HuH-7 (cell line): Measurements from ENCODE around the gene SLC7A7.
"Not testable (repeated sequence)": the region's sequence is repeated elsewhere in the genome, so short reads cannot be mapped to it uniquely, and the experiment has no call there.

Source experiments
- DNase-seq: peaks from one replicate; pipeline ENCODE4 v3.0.0; 2011; ENCODE audit warnings: low spot score

The SLC7A7 gene

DNA sequence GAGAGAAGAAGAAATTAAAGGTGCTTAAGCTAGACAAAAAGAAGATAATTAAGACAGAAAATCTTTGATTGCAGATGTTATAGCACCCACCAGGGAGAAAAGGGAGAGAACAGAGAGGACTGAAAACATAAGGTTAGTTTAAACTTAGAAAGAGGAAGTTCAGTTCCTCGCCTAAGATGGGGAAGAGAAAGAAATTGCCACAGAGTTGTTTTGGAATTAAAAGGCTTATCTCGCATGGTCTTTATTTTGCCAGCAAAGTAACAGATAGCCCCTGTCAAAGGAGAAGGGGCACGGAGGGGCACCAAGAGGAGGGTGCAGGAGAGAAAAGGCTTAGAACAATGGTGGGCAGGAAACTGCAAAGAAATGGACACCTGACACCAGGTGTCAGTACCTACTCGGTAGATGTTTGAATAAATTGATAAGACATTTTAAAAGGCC lies 66.6 kb downstream of the SLC7A7 start:
- no peak for DNase-seq

- no peak for DNase-seq
These were observed 67.0 kb downstream of the SLC7A7 start for GRCh38 chr14:22748206-22748605.

DNA sequence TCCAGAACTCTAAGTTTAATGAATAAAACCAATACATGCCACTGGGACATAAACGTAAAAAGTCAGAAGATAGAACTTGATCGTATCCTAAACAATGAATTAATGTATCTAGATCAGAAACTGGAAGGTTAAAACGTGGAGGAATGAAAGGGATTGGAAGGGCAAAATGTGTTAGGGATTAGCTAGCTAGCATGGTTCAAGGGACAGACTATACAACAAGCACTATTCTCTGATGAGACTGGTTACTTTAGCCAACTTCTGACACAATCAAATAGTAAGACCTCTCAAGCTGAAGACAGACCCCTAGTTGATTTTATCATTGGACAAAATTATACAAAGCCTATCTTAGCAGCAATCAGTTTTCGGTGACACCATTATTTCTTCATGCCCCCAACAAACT lies 67.5 kb downstream of the SLC7A7 start:
- DNase-seq: no peak

DNA sequence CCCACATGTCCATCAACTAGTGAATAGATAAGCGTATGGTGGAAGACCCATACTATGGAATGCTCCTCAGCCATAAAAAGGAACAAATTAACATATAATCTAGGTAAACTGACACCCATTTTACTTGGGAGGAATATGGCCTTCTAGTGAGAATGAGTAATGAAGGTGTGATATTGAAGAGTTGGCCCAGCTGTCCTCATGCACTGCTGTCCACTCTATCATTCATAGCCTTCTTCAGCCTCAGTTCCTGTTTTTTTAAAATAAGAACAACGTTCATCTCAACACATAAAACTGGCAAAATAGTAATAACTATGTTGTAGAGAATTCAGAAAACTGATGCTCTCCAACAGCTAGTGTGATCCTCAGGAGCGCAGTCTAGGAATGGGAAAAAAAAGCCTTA lies 75.2 kb downstream of the SLC7A7 start:
- DNase-seq: no peak

DNA sequence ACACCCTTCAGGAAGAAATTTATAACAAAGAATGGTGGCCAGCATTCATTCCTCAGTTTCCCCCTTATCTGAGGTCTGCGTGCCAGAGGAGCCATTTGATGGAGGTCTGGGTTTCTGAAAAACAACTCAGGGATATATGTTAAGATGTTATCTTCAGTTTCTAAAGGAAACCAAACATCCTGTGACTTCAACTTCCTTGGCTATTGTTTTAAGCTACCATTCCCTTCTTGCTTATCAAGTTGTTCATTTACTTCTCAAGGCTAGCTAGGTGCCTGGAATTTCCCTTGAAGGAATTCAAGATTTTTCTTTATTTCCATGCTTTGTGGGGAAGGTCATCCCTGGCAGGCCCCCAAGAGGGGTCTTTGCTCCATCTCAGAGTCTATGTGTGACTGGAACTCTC lies 75.8 kb downstream of the SLC7A7 start:
- DNase-seq: no peak

GRCh38 chr14:22737052-22737451 lies 78.2 kb downstream of the SLC7A7 start:
- no peak for DNase-seq

GRCh38 chr14:22736384-22736783 lies 78.9 kb downstream of the SLC7A7 start:
- DNase-seq: not testable (repeated sequence)

GRCh38 chr14:22735096-22735495 lies 80.1 kb downstream of the SLC7A7 start:
- no peak for DNase-seq

- no peak for DNase-seq
These were observed 81.4 kb downstream of the SLC7A7 start for GRCh38 chr14:22733829-22734228.

DNA sequence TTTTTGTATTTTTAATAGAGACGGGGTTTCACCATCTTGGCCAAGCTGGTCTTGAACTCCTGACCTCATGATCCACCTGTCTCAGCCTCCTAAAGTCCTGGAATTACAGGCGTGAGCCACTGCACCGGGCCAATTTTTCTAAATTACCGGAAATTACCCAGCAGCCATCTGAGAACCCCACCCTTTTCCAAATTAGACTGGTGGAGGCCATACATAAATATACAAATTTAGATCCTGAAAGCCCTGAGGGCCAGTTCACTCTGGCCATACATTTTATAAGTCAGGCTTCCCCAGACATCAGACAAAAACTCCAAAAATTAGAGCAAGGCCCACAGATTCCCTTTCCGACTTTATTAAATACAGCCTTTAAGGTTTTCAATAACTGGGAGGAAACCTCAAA lies 83.2 kb downstream of the SLC7A7 start:
- DNase-seq: not testable (repeated sequence)

DNA sequence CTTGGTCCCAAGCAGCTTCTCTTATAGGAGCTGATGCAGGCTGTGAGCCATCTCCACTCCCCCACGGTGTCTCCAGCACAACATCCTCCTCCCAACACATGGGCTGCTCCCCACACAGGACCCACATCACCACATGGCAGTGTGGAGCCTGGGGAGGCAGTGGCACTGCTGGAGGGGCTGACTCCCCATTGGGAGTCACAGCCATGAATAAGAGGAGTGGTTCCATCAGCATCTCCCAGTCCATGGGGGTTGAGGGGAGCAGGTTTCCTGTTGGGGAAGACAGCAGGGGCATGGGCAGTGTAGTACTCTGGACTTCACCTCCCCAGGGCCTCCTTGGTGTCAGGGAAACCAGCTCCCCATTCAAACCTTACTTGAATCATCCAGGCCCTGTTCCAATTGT lies 89.2 kb downstream of the SLC7A7 start:
- DNase-seq: no peak

GRCh38 chr14:22725374-22725773 lies 89.9 kb downstream of the SLC7A7 start:
- DNase-seq: not testable (repeated sequence)

DNA sequence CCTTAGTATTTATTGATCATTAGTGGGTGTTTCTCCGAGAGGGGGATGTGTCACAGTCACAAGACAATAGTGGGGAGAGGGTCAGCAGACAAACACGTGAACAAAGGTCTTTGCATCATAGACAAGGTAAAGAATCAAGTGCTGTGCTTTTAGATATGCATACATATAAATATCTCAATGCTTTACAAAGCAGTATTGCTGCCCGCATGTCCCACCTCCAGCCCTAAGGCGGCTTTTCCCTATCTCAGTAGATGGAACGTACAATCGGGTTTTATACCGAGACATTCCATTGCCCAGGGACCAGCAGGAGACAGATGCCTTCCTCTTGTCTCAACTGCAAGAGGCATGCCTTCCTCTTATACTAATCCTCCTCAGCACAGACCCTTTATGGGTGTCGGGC lies 90.4 kb downstream of the SLC7A7 start:
- not testable (repeated sequence) for DNase-seq

DNA sequence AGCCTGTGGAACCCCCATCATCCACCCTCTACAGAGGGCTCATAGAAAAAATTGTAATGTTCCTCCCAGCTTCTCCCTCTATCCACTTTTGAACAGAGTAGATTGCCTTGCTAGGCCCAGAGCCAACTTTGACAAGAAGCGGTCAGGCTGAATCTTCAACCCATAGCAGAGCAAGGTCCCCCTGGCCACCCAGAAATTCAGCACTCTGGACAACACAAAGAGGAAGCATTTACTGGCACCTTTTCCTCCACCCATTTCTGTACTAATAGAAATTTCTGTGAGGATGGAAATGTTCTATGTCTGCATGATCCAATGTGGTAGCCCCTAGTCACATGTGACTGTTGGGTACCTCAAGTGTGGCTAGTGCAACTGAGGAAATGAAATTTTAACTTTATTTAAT lies 91.4 kb downstream of the SLC7A7 start:
- no peak for DNase-seq
